Activated T-cell treated with anti-CD3 and anti-CD28 coated beads, Interleukin-2, amount 50 U/mL, for 1 hour (primary cell): ENCODE measurements around the gene CCDC9B.

ENCODE experiments used
- DNase-seq: peaks from one replicate; pipeline ENCODE4 v3.0.0-alpha.2; 2020

The CCDC9B gene

DNA sequence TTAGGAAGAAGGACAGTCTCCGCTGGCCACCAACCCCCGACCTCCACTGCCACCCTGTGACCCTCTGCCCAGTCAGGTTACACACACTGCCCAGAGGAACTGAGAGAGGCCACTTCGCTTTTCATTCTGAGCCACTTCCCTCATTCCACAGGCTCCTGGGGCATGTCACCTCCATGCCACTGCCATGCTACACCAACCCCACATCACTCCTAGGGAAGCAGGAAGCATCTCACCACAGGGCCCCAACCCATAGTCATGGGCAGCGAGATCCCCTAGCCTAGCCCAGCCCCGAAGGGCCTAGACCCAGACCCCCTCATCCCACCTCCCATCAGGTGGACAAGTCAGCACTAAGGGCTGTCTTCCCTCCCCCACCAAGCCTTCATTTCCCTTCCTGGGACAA is 34.4 kb downstream of the CCDC9B start:
- no peak for DNase-seq

DNA sequence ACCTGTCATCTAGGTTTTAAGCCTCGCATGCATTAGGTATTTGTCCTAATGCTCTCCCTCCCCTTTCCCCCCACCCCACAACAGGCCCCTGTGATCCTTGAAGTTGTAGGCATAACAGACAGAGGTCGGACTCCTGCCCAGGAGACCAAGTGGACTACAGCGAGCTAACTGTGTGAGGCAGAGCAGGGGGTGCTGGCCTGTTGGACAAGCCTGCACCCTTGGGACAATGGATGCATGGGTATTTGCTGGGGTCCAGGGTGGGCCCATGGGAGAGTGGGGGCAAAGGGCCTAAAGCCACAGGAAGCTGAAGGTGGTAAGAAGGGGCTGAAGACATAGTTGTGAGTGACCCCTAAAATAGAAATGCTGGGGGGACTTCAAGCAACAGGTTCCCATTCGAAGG is 35.5 kb downstream of the CCDC9B start:
- DNase-seq = no peak

DNA sequence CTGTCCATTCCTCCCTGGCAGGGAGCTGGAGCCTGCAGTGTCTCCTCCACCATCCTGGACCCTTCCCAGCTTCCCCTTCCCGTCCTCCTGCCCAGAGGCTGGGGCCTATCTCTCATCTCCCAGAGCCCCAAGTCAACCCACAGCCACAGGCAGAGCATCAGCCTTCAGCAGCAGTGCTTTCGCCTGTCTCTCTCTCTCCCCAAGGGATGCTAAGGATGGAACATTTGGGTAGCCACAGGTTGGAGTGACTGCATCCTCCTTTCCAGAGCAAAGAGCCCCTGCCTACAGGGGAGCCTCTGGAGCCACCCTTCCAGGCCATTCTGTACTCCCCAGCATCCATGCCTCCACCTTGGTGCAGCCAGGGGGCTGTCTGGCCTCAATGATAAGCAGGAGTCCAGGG is 37.2 kb downstream of the CCDC9B start:
- DNase-seq = no peak

DNA sequence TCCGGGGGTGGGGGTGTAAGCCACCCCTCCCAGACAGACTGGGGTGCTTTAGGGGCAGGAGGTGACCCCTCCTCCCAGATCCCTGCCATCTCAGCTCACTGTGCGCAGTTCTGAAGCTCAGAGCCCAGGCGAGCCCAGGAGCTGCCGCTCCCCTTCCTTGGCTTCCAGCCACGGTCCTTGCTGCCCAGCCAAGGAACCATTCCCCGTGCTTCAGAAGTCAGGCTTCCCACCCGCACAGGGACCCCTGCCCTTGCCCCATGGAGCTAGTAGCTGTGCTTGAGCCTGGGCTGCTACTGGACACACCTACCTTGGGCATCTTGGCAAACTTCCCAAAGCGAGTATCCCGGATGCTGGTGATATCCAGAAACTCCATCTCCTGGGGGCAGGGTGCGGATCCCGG is 37.8 kb downstream of the CCDC9B start:
- no peak for DNase-seq

DNA sequence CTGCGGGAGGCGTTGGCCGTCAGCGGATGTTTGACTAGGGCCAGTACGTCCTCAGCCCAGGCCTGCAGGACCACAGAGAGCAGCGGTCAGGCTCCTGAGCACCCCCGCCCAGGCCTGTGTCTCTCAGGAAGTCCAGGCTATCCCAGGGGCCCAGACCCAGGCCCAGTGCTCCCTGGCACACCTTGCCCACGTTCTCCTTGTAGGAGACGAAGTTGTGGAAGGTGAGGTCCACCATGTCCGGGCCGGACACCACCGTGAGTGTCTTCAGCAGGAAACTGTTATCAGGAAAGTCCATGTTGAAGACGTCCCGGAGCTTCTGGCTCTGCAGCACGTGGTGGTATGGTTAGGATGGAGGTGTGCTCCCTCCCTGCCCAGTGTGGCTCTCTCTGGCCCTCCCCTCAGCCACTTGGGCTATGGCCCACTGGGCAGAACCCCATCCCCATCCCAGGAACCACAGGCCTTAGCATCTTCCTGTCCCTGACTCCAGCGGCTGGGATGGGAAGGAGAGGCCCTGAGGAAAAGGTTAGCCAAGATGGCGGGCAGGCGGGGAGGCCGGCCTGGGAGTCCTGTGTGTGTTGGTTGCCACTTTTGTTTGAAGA is 38.4 kb downstream of the CCDC9B start:
- DNase-seq = no peak

DNA sequence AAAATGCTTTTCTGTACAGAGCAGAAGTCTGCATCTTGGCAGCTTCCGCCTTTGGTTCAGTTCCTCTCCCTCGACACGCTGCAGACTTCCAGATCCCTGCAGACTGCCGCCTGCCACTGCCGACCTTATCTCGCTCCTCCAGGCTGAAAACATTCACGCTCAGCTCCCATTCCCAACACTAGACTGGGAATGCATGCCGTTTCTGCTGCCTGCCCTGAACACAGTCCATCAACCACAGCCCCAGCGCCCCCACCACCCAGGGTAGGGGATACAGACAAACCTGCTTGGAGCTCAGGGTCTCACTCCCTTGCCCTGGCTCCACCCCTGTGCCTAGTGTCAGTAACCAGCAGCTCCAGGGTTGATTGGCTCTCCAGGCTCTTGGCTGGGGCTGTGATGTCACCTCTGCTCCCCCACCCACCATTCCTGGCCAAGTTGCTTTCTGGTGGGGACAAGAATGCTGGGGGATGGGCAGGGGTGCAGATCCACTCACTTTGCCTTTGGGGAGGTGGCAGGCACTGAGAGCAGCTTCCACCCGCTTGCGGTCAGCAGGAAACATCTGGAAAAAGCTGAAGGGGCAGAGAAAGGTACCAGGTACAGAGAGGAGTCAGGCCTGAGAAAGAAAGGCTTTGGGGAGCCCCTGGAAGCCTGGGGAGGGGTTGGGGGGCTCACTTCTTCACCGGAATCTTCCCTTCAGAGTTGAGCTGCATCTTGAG is 39.1 kb downstream of the CCDC9B start:
- DNase-seq = no peak

DNA sequence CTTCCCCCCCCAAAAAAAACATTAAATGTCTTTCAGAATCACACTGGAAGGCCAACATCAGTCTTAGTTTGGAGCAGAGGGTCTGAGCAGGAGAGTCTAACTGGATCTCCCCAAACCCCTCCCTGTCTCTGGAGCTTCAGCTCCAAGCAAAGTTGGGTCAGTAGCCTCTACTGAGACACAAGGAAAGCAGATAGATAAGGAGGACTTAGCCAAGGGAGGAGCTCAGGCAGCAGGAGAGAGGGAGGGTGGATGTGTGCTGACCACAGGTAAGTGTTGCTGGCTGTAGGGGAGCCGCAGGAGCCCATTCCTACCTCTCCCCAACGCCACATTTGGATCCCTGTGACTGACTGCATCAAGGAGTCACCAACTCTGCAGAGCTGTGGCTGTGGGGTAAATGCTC is 40.0 kb downstream of the CCDC9B start:
- no peak for DNase-seq

DNA sequence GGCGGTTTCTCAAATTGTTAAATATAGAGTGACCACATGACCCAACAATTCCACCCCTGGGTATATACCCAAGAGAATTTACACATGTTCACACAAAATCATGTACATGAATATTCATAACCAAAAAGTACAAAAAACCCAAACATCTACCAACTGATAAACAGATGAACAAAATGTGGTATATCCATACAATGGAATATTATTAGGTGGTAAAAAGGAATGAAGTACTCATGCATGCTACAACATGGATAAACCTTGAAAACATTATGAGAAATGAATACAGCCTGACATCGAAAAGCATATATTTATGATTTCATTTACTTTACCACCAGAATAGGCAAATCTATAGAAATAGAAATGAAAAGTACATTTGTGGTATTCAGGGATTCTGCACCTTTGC is 40.4 kb downstream of the CCDC9B start:
- DNase-seq = no peak

DNA sequence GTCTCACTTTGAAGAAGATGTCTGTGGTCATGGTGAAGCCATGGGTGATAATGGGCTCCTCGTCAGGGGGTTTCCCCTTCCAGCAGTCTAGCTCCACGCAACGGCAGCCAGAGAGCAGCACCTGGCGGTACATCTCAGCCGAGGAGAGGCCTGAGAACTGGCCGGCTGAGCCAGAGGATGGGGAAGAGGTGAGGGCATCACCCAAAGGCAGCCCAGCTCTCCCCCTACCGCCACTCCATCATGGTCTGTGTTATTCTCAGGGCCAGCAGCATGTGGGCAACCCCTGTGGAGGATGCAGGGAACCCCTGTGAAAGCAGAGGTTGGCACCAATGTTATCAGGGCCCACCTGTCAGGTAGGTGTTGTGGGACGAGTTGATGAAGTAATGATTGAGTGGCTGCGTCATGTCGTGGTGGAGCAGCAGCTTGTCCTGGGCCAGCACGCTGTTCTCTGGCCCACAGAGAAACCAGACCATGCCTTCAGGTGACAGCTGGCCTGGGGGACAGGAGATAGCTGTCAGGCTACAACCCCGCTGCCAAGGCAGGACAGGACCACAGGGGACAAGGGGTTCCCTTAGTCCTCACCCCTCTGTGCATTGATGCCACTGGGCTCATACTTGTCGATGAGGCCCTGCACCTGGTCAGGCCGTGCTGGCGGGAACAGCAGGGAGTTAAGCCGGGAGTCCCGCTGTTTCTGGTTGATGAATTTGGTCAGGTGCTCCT is 42.4 kb downstream of the CCDC9B start:
- no peak for DNase-seq

DNA sequence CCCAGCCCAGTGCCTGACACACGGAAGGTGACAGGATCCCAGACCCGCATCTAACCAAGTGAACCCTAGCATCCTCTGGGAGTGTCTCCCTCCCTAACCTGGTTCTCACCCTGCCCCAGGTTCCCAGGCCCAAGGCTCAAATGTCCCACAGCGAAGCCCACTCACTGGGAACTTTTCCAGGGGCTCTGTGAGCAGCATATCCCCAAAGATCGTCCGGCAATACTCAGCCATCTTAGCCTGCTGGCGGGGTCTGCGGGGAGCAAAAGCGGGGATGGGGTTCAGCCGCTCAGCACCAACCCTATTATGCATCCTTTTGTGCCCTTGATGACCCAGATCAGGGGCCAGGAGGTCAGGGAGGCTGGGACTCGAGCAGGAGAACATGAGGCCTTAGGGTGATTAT is 43.4 kb downstream of the CCDC9B start:
- no peak for DNase-seq

DNA sequence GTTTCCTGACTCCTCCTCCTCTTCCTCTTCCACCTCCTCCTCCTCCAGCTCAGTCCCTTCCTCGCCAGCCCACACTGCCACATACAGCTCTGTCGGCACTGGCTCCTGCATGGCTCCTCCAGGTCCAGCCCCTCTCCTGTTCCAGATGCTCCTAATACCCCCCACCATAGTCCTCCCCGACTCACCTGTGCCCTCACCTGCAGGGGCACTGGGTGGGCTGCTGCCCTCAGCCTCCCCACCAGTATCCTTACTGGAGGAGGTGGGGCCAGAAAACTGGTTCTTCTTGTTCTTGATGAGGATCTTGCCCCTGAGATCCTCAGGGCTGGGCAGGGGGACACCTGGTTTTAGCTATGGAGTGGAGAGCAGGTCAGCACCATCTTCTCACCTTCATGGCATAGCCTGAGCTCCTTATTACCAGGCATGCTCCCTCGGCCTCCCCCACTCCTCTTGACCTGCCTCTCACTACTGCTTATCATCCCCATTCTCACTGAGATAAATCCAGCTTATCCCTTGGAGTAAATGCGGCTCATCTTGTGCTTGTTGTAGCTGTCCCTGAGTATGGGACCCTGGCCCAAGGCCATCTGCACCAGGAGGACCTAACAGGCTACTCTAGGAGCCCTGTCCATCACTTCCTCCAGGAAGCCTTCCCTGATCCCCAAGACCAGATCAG is 44.0 kb downstream of the CCDC9B start:
- no peak for DNase-seq

DNA sequence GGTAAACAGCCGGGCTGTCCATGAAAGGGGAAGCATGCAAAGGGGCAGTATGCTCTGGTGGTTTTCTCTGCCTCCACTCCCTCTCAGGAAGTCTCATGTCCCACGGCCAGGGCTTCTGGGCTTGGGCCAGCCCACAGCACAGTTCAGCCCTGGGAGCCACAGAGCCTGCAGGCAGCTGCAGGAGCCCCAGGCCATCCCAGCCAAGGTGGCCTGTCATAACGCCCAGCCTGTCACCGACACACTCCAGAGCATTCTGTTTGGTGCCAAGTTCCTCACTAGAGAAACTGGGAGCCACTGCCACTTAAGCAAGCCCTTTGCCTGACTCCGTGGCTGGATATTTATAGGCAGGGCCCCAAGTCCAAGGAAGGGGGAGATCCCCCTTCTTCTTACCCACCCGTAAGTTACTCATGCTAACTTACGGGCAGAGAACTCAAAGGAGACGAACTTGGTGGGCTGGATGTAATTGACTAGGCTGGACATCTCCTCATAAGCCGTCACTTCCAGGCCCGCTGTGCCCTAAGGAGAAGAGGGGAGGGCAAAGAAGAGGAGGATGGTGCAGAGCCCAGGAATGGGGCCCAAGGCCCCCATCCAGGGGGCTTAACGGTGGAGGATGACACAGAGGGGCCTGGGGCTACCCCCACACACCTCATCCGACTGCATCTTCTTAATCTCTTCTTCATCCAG is 44.7 kb downstream of the CCDC9B start:
- DNase-seq = no peak

DNA sequence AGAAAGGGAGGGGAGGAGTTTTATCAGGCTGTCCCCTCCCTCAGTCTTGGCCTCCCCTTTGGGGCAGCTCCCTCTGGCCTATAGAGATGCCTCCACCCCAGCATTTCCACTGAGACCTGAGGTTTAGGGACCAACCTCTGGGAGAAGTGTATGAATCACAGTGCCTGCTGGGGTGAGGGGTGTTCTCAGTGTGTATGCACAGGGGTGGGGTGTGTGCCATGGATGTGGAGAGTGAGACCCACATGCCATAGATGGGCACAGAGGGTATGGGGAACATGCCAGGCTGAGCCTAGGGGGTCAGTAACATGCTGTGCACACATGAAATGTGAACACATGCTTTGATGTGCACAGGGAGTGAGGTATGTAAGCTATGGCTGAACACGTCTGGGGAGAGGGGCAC is 45.4 kb downstream of the CCDC9B start:
- no peak for DNase-seq

DNA sequence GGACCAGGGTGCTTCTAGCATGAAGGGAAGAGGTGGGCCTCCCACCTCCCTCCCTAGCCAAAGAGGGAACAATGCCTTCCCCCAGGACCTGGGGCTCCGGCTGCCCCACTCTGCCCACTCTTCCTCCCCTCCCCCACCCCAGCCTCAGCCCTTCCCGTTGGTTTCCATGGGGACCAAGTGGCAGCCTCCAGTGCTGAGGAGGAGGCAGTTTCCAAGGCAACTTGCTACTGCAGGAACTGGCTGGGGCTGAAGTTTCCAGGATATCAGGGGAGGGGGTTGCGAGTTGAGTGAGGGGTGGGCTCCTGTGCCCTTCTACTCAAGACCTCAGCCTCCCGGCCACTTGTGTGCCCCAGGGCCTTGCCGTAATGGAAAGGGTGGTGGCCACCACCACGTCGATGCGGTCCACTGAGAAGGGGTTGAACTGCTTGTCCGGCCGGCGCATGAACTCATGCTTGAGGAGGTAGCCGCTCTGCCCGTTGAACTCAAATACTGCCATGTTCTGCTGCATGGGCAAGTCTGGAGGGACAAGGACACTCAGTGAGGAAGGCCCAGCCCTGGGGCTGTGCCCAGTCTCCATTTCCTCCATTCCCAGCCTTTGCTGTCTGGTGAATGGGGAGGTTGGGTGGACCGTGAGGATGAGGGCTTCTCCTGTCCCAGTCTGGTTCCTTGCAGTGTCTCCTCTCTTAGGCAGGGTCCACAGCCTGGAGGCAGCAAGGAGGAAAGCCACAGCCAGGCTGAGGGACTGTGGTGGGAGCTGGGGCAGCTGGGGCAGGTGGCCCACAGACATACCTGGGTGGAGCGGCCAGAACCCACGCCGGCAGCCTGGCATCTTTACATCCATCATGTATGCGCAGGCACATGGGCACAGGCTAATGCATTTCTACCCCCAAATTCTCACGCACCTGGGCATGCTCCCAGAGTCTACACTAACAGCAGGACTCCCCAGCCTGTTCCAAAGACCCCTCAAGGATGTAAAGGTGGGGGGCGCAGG is 46.5 kb downstream of the CCDC9B start:
- DNase-seq = no peak

DNA sequence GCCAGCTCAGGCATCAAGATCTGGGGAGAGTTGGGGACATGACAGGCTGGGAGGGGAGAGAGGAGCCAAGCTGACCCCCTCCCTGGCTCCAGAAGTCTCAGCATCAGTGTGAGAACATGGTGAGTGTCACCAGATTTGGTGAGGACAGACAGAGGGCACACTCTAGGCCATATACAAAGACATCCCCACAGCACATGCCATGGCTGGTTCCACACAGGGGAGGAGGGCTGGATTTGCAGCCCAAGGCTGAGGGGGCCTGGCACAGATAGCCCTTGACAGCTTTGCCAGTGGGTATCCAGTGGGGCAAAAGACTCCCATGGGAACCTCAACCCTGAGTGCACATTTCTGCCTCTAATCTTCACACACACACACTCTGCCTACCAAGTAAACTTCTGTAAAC is 47.7 kb downstream of the CCDC9B start:
- no peak for DNase-seq

DNA sequence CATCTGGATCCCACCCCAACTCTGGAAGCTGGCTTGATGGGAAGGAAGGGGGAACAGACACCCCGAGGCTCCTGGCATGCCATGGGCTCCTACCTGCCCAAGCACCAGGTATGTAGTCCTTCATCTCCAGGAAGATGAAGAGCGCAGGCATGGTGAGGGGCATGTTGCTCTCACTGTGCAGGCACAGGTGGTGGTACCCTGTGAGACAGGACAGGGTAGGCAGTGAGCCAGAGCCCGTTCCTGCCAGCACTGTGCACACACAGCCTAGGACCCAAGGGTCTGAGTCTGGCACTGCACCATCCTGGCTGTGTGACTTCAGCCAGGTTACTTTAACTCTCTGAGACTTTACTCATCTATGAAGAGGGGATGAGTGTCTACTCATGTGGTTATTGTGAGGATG is 48.5 kb downstream of the CCDC9B start:
- no peak for DNase-seq

DNA sequence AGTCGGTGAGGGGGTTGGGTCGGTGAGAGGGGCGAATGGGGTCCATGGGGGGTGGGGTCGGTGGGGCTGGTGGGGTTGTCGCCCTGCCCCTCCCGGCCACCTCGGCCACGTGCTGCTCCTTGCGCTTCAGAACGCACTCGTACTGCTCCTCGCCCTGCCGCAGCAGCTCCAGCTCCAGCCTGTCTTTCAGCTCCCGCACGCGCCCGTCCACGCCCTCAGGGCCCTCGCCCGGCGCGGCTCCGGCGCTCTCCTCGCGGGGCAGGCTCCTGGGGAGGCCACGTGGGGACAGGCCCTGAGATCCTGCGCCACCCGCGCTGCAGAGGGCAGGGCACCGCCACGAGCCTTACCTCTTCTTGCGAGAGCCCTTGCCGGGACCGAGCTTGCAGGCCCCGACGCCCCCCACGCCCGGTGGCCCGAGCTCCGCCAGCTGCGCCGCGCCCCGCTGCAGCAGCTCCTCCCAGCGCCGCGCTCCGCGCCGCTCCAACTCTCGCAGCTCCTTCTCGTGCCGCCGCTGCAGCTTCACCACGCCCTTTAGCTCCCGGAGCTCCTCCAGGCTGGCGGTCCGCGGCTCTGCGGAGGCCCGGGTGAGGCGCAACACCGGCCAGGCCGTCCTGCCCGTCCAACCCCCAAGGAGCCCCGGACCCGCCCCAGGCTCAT is 49.7 kb downstream of the CCDC9B start:
- no peak for DNase-seq

DNA sequence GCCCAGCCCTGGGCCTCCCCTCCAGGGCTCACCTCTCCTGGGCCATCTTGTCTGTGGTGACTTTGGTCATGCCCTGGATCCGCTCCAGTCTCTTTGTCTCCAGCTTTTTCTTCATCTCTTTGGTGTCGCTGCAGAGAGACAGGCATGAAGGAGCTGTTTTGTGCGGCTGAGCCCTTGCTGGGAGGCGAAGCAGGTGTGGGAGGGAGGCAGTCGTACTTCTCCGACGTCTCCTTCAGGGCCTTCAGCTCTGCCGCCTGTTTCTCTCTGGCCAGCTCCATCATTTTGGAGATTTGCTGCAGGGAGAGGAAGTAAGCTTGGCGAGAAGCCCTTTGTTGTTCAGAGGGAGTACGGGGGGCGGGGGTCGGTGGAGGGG is 50.2 kb downstream of the CCDC9B start:
- no peak for DNase-seq

DNA sequence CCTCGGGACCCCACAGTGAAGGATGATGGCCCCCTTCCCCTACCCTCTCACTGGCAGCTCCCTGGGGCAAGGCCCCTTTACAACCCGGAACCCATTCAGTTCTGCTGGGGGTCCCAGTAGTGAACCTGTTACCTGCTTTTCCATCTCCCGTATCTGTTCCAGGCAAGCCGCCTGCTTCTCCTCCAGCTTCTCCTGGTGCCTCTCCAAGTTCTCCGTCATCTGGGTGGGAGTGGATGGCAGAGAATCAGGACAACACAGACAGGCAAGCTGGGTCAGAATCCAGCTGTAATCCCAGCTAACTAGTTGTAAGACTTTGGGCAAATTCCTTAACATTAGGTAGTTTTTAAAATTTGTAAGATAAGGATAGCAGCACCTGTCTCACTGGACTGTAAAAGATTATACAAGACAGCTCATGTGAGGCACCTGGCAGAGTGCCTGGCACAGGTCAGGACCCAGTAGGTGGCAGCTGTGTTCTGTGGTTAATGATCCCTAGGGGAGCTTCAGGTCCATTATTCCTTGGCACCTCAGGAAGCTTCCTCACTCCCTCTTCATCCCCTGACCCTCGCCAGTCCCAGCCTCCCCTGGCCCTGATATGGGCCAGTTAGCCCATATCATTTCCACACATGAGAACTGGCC is 51.5 kb downstream of the CCDC9B start:
- DNase-seq = no peak

DNA sequence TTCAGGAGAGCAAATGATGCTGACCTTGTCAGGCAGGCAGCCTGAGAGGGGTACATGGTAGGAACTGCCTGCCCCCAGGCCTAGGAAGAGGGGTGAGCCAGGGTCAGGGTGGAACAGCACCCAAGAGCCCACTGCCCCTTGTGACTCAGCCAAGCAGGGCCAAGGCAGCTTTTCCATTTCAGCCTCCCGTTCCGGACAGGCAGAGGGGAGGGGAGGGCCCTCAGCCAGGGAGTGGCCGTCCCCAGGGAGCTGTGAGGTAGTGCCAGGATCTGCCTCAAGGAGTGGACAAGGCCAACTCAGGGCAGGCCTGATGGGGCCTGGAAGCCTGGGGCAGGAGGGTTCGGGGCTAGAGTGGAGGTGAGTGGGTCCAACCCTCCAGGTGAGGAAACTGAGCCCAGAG is 52.8 kb downstream of the CCDC9B start:
- DNase-seq = no peak

DNA sequence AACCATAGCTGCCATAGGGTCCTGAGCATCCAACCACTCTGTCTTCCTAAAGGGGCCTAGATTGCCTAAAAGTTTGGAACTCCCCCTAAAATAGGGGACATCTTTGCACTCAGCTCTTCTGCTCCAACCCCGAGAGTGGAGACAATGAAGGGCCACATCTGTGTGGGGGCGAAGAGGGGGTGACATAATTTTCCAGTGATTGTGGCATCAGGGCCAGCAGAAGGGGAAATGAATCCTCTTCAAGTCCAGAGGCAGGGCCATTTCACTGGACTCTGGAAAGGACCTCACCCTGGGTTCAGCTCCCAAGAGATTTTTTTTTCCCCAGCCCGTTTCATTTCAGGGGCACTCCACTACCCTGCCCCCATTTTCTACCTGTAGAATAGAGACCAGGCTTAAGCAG is 53.2 kb downstream of the CCDC9B start:
- no peak for DNase-seq
